Measurements from ENCODE around the gene ZNF282.

ZNF282 gene

DNA sequence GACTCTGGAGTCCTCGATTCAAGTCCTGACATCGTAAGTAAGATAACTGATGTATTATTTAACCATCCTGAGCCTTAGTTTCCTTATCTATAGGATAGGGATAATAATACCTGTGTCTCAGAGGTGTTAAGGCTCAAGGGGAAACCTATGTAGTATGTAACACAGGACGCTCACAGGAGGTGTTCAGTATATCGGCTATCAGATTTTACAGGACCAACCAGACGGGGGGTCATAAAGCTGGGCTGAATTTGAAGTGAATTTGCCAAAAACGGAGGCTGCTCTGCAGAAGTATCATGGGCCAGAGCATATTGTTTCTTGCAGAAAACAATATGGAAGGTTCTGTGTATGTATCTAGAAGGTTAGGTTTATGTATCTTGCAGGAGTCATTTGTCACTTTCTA, 11.1 kb upstream of the ZNF282 start:
- Histone ChIP-seq H2AFZ (ENCODE audit: low read depth) (no peak overlapping the region), H3K4me1 (ENCODE audit: low read depth, poor library complexity, severe bottlenecking) (no peaks in the 10 kb centered on the region), H3K4me3 (IDR thresholded peaks at IDR 0.05; ENCODE audit: insufficient read depth, low read depth, low read length) (no peak overlapping the region), H3K27me3 (ENCODE audit: insufficient read depth, low read depth) (no peaks in the 10 kb centered on the region), H3K9ac (no peak overlapping the region), H3K79me2 (ENCODE audit: insufficient read depth, low read depth) (no peaks in the 10 kb centered on the region), H4K20me1 (ENCODE audit: insufficient read depth) (no peaks in the 10 kb centered on the region), H3K36me3 (ENCODE audit: insufficient read depth) (no peaks in the 10 kb centered on the region; the same call in 1 of the 2 replicates), H3K27ac (no peak overlapping the region), H3K4me2 (no peak overlapping the region)
- TF ChIP-seq CTCF (conservative IDR thresholded peaks at IDR 0.05; ENCODE audit: low read depth, low read length): no peak

GRCh38 chr7:149188213-149188612, 7.1 kb upstream of the ZNF282 start:
- H3K4me3 ChIP-seq (IDR thresholded peaks at IDR 0.05; ENCODE audit: insufficient read depth, low read depth, low read length): no peak overlapping the region
- H3K9ac ChIP-seq: no peak overlapping the region
- H3K79me2 ChIP-seq (ENCODE audit: insufficient read depth, low read depth): no peaks in the 10 kb centered on the region
- H3K4me2 ChIP-seq: no peak overlapping the region
- H3K36me3 ChIP-seq (ENCODE audit: insufficient read depth): no peaks in the 10 kb centered on the region
- H3K27me3 ChIP-seq (ENCODE audit: insufficient read depth, low read depth): no peaks in the 10 kb centered on the region; the same call in 1 of the 2 replicates
- no peak for TF ChIP-seq CTCF (conservative IDR thresholded peaks at IDR 0.05; ENCODE audit: low read depth, low read length)
- H3K27ac ChIP-seq: no peak overlapping the region
- H3K4me1 ChIP-seq (ENCODE audit: low read depth, poor library complexity, severe bottlenecking): no peaks in the 10 kb centered on the region
- no peaks in the 10 kb centered on the region for H4K20me1 ChIP-seq (ENCODE audit: insufficient read depth)
- no peak overlapping the region for H2AFZ ChIP-seq (ENCODE audit: low read depth)

DNA sequence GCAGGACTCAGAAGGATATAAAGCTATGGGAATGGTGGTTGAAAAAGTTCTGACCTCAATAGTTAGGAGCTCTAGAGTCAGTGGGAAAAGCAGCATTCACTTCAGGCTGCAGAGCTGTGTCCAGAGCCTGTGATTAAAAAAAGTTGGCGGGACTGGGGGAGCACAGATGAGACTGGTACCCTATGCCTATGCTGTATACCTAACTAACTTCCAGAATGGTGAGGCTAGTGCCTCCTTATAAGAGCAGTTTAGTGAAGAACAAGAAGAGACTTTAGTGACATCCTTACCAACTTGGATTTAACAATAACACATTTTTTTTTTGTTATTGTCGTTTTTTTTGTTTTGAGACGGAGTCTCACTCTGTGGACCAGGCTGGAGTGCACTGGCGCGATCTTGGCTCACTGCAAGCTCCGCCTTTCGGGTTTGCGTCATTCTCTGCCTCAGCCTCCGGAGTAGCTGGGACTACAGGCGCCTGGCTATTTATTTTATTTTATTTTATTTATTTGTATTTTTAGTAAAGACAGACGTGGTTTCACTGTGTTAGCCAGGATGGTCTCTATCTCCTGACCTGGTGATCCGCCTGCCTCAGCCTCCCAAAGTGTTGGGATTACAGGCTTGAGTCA, 6.6 kb upstream of the ZNF282 start:
- no peak overlapping the region for H2AFZ ChIP-seq (ENCODE audit: low read depth)
- H3K79me2 ChIP-seq (ENCODE audit: insufficient read depth, low read depth): no peaks in the 10 kb centered on the region
- no peak overlapping the region for H3K9ac ChIP-seq
- no peak overlapping the region for H3K4me2 ChIP-seq
- no peak for TF ChIP-seq CTCF (conservative IDR thresholded peaks at IDR 0.05; ENCODE audit: low read depth, low read length)
- H3K4me3 ChIP-seq (IDR thresholded peaks at IDR 0.05; ENCODE audit: insufficient read depth, low read depth, low read length): no peak overlapping the region
- H3K27me3 ChIP-seq (ENCODE audit: insufficient read depth, low read depth): no peaks in the 10 kb centered on the region; the same call in 1 of the 2 replicates
- no peaks in the 10 kb centered on the region for H3K4me1 ChIP-seq (ENCODE audit: low read depth, poor library complexity, severe bottlenecking)
- H4K20me1 ChIP-seq (ENCODE audit: insufficient read depth): no peaks in the 10 kb centered on the region
- no peak overlapping the region for H3K27ac ChIP-seq
- H3K36me3 ChIP-seq (ENCODE audit: insufficient read depth): no peaks in the 10 kb centered on the region

GRCh38 chr7:149191851-149192250, 3.5 kb upstream of the ZNF282 start:
- no peak overlapping the region for H3K4me3 ChIP-seq (IDR thresholded peaks at IDR 0.05; ENCODE audit: insufficient read depth, low read depth, low read length)
- peaks cover 10% of the 10 kb centered on the region for H3K79me2 ChIP-seq (ENCODE audit: insufficient read depth, low read depth)
- no peak overlapping the region for H3K9ac ChIP-seq
- no peak overlapping the region for H3K27ac ChIP-seq
- no peak for TF ChIP-seq CTCF (conservative IDR thresholded peaks at IDR 0.05; ENCODE audit: low read depth, low read length)
- H3K4me1 ChIP-seq (ENCODE audit: low read depth, poor library complexity, severe bottlenecking): peaks cover 7% of the 10 kb centered on the region
- no peaks in the 10 kb centered on the region for H4K20me1 ChIP-seq (ENCODE audit: insufficient read depth)
- H2AFZ ChIP-seq (ENCODE audit: low read depth): no peak overlapping the region
- H3K27me3 ChIP-seq (ENCODE audit: insufficient read depth, low read depth): no peaks in the 10 kb centered on the region; the same call in 1 of the 2 replicates
- H3K4me2 ChIP-seq: no peak overlapping the region
- no peaks in the 10 kb centered on the region for H3K36me3 ChIP-seq (ENCODE audit: insufficient read depth)

Data from KMS-11 (cell line).